ENCODE measurements around the gene UGT2B17. TPM values are rescaled to one million over a fixed set of nuclear protein-coding genes. Genes with fewer than 3 reads are reported as not detected.
"Not testable (repeated sequence)": the region's sequence is repeated elsewhere in the genome, so short reads cannot be mapped to it uniquely, and the experiment has no call there.

UGT2B17 gene
- total RNA-seq, 1 donor from 2014 or later, result not detected

DNA sequence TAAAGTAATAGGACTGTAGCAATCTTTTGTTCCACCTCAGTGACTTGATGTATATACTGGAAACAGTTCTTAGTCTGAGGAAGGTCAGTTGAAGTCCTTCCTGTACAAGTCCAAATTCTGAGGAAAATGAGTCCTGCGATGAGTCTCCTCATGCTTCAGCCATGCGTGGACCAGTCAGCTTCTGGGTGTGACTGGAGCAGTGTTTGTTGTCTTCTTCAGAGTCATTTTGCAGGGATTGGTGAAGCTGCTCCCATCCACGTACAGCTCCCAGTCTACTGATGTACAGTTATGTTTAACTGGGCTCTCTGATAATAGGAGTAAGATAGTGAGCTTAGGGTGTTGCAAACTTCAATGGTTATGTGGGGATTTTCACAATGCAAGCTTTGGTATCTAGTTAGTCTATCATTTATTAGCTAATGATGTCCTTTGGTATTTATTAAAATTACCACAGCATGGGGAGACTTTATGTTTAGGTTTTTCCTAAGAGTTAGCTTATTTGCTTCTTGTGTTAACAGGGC, 3.4 kb downstream of the UGT2B17 start:
- intact Hi-C loops (cut with DNase I), result loop anchor here (10.0 kb wide), 1 partner anchor 382 kb away; the partner anchor contains the start of gene UGT2A3
- DNase-seq (ENCODE audit: low spot score), result no peak
- no peak for ATAC-seq

- DNase-seq (ENCODE audit: low spot score) (no peak), ATAC-seq (no peak)
- intact Hi-C loops (cut with DNase I), result loop anchor here (10.0 kb wide), 1 partner anchor 385 kb away; the partner anchor contains the start of gene UGT2A3
These were observed 6.0 kb downstream of the UGT2B17 start for GRCh38 chr4:68570122-68570507.

GRCh38 chr4:68569466-68570121, 6.5 kb downstream of the UGT2B17 start:
- intact Hi-C loops (cut with DNase I), result loop anchor here (10.0 kb wide), 1 partner anchor 385 kb away; the partner anchor contains the start of gene UGT2A3
- ATAC-seq (no peak), DNase-seq (ENCODE audit: low spot score) (no peak)

DNA sequence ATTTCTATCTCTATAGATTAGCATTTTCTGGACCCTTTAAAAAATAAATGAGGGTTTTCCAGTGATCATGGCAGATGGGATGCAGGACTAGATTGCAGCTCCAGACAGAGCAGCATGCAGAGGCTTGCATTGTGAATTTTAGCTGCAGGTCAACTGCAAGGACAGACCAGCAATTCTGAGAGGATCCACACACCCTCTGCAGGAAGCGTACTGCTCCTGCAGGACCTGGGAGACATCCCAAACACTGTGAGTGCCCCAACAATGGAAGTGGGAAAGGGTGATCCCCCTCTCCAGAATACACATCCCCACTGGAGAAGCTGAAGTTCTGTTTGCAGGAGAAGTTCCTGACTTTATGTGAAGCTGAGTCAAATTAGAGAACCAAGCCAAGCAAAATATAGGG, 7.1 kb downstream of the UGT2B17 start:
- ATAC-seq; intact Hi-C loops (cut with DNase I); DNase-seq (ENCODE audit: low spot score): not testable (repeated sequence)

GRCh38 chr4:68568535-68568934, 7.6 kb downstream of the UGT2B17 start:
- intact Hi-C loops (cut with DNase I); DNase-seq (ENCODE audit: low spot score); ATAC-seq: not testable (repeated sequence)

DNA sequence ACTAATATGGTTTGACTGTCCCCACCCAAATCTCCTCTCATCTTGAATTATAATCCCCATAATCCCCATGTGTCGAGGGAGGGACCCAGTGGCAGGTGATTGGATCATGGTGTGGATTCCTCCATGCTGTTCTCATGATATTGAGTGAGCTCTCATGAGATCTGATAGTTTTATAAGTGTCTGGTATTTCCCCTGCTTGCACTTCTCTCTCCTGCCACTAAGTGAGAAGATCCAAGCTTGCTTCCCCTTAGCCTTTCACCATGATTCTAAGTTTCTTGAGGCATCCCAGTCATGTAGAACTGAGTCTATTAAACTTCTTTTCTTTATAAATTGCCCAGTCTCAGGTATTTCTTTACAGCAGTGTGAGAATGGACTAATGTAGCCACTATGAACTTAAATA, 9.8 kb downstream of the UGT2B17 start:
- DNase-seq (ENCODE audit: low spot score); intact Hi-C loops (cut with DNase I); ATAC-seq: not testable (repeated sequence)

DNA sequence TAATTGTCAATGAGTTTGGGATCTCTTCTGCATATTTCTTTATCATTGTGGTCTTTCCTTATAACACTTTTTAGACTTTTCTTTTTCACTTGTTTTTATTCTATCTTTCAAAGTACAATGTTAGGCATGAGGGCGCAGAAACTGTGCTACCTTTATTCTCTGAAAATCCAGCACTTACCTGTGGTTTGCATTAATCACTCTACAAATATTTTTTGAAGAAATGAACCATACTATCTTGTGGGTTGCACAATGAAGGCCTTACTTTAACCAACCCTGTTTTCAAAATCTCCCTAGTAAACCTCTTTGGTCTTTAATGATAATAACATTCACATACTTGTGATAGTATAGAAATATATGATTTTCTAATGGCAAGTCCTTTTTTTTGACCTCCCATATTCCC, 11.0 kb downstream of the UGT2B17 start:
- DNase-seq (ENCODE audit: low spot score); intact Hi-C loops (cut with DNase I); ATAC-seq: not testable (repeated sequence)

- ATAC-seq; intact Hi-C loops (cut with DNase I); DNase-seq (ENCODE audit: low spot score): not testable (repeated sequence)
These were observed 15.6 kb downstream of the UGT2B17 start for GRCh38 chr4:68560364-68561070.

GRCh38 chr4:68553830-68554229, 22.3 kb downstream of the UGT2B17 start:
- ATAC-seq; intact Hi-C loops (cut with DNase I); DNase-seq (ENCODE audit: low spot score): not testable (repeated sequence)

DNA sequence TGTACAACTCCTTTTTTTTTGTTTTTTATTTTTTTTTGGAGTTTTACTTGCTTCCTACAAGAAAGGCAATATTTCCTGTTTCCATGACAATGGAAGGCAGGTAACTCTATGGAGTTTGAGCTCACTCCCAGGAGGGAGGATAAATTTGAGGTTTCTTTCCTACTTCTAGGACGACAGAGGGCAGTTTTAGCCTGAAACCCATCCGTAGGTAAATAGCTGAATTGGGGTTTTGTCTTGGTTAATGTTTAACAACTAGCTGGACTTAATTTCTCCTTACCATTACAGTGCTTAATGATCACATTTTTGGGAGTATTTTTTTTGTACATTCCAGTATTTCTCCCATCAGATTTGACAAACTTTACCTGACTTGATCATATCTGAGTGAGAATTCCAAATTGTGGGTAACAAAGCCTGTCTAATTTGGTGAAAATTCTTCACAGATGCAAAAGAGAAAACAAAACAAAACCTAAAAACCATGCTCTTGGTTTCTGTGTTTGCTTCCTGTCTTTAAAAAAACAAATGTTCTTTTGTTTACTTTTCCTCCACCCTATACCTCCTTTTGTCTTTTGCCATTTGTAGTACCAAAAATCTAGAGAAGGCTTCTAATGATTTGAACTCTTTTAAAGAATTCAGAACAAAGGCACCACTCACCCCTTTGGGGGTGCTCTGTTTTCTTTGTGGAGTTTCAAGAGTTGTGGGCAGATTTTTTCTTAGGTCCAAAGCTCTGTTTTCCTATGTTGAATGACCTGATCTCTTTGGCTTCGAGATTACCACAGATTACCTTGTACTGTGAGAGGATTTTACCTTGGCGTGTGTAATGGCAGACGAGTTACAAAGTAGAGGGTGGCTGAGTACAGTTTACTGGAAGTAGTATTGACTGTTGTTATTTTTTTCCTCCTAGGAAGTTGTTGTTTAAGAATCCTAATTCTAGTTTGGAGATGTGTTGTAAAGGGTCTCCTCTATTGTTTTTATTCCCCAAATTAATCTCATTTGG, 23.0 kb downstream of the UGT2B17 start:
- DNase-seq (ENCODE audit: low spot score); ATAC-seq; intact Hi-C loops (cut with DNase I): not testable (repeated sequence)

DNA sequence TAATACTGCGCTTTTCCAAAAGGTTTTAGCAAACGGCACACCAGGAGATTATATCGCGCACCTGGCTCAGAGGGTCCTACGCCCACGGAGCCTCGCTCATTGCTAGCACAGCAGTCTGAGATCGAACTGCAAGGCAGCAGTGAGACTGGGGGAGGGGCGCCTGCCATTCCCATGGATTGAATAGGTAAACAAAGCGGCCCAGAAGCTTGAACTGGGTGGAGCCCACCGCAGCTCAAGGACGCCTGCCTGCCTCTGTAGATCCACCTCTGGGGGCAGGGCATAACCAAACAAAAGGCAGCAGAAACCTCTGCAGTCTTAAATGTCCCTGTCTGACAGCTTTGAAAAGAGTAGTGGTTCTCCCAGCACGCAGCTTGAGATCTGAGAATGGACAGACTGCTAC, 33.4 kb downstream of the UGT2B17 start:
- DNase-seq (ENCODE audit: low spot score); intact Hi-C loops (cut with DNase I); ATAC-seq: not testable (repeated sequence)

DNA sequence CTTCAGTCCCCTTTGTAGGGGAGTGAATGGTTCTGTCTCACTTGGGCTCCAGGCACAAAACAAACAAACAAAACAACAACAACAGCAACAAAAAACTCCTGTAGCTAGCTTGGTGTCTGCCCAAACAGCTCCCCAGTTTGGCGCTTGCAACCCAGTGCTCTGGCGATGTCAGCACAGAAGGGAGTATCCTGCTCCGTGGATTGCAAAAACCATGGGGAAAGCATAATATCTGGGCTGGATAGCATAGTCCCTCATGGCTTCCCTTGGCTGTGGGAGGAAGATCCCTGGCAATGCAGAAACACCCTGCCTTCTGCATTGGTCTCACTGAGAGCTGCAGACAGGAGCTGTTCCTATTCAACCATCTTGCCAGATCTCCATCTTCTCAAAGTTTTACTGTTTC, 39.7 kb downstream of the UGT2B17 start:
- ATAC-seq, result no peak
- DNase-seq (ENCODE audit: low spot score), result no peak
- intact Hi-C loops (cut with DNase I), result no loop called here

DNA sequence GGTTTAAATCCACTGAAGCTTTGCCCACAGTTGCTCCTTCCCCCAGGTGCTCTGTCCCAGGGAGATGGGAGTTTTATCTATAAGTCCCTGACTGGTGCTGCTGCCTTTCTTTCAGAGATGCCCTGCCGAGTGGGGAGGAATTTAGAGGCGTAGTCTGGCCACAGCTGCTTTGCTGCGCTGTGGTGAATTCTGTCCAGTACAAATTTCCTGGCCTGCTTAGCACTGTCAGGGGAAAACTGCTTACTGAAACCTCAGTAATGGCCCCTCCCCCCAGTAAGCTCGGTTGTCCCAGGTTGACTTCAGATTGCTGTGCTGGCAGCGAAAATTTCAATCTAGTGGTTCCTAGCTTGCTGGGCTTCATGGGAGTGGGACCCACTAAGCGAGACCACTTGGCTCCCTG, 40.1 kb downstream of the UGT2B17 start:
- intact Hi-C loops (cut with DNase I), result no loop called here
- DNase-seq (ENCODE audit: low spot score), result no peak
- no peak for ATAC-seq

DNA sequence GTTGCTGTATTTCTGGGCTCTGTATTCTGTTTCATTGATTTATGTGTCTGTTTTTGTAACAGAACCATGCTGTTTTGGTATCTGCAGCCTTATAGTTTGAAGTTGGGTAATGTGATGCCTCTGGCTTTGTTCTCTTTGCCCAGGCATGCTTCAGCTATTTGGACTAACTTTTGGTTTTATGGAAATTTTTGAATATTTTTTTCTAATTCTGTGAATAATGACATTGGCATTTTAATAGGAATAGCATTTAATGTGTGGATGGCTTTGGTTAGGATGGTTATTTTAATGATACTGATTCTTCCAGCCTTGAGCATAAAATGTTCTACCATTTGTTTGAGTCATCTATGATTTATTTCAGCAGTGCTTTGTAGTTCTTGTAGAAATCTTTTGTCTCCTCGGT, 53.9 kb downstream of the UGT2B17 start:
- intact Hi-C loops (cut with DNase I); ATAC-seq; DNase-seq (ENCODE audit: low spot score): not testable (repeated sequence)

- DNase-seq (ENCODE audit: low spot score) (no peak), ATAC-seq (no peak)
- intact Hi-C loops (cut with DNase I), result no loop called here
These were observed 55.1 kb downstream of the UGT2B17 start for GRCh38 chr4:68520985-68521384.

DNA sequence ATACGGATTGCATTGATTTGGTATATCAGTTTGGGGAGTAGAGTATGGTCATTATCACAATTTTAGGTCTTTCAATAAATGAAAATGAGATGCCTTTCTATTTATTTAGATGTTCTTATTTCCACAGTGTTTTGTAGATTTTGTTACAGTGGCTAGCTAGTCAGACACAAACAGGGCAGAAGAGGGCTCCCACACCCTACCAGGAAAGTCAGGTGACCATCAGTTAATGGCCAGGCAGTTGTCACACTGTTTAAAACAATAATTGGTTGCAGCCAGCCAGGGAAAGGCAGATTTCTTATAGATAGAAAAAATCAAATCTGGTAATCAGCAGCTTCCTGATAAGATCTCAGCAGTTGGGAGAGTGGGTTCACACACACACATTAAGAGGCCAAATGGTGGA, 57.2 kb downstream of the UGT2B17 start:
- intact Hi-C loops (cut with DNase I), result no loop called here
- ATAC-seq (no peak), DNase-seq (ENCODE audit: low spot score) (no peak)

DNA sequence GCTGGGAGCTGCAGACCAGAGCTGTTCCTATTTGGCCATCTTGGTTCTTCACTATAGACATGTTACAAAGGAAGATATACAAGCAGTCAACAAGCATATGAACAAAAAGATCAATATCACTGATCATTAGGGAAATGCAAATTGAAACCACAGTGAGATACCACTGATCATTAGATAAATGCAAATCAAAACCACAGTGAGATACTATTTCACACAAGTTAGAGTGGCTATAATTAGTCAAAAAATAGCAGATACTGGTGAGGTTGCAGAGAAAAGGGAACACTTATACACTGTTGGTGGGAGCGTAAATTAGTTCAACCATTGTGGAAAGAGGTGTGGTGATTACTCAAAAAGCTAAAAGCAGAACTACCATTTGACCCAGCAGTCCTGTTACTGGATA, 70.7 kb downstream of the UGT2B17 start:
- intact Hi-C loops (cut with DNase I); ATAC-seq; DNase-seq (ENCODE audit: low spot score): not testable (repeated sequence)

GRCh38 chr4:68504836-68505235, 71.3 kb downstream of the UGT2B17 start:
- intact Hi-C loops (cut with DNase I); ATAC-seq; DNase-seq (ENCODE audit: low spot score): not testable (repeated sequence)

GRCh38 chr4:68503462-68503861, 72.7 kb downstream of the UGT2B17 start:
- intact Hi-C loops (cut with DNase I); ATAC-seq; DNase-seq (ENCODE audit: low spot score): not testable (repeated sequence)
